GM20431 (cell line): ENCODE measurements around the gene CACTIN.
"Not testable (repeated sequence)": the region's sequence is repeated elsewhere in the genome, so short reads cannot be mapped to it uniquely, and the experiment has no call there.

ENCODE experiments used
- in situ Hi-C: fragments of 300-500 bp; cut with MseI, MboI; formaldehyde crosslinking; loops from one replicate; pipeline ENCODE4 v1.15.0; 2020; ENCODE audit warnings: low sequenced_read_pairs; ENCODE audit not compliant: unreplicated experiment

Gene CACTIN

GRCh38 chr19:3601021-3601420 is 25.6 kb downstream of the CACTIN start:
- in situ Hi-C loops = no loop called here

DNA sequence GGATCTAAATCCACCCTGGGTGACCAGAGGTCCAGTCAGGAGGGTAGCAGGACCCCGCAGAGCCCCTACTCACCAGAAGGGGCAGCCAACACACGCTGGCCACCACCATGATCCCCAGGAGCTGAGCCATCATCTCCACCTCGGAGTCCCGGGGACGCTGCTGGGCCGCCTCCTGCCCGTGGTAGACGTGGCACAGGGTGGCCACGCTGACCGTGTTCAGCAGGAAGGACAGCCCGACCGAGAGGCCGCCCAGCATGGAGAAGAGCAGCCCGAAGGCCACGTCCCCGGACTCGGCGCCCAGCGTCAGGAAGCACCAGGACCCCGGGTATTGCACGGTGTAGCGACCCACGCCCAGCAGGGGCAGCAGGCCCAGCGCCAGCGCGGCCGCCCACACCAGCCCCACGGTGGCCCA is 26.8 kb downstream of the CACTIN start:
- in situ Hi-C loops = no loop called here

DNA sequence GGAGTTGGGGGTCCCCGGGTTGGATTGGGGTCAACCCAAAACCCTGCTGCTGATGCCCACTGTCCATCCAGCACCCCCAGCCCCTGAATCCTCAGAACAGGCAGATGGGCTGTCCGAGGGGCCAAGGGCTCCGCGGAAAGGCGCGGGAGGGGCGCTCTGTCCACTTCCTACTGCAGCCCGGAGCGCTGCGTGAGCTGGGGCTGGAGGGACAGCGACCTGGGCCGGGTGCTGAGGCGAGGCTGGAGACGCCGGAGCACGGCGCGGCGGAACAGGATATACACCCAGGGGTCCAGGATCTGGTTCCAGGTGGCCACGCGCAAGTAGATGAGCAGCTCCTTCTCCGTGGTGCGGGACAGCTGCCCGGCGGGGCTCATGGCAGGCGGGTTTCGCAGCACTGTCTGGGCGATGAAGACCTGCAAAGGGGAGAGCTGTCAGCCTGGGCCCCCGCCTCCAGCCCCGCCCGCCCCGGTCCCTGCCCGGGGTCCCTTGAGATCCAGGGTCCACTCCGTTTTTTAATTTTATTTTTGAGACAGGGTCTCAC is 31.0 kb downstream of the CACTIN start:
- in situ Hi-C loops = no loop called here

GRCh38 chr19:3593156-3593555 is 33.4 kb downstream of the CACTIN start:
- in situ Hi-C loops = no loop called here

DNA sequence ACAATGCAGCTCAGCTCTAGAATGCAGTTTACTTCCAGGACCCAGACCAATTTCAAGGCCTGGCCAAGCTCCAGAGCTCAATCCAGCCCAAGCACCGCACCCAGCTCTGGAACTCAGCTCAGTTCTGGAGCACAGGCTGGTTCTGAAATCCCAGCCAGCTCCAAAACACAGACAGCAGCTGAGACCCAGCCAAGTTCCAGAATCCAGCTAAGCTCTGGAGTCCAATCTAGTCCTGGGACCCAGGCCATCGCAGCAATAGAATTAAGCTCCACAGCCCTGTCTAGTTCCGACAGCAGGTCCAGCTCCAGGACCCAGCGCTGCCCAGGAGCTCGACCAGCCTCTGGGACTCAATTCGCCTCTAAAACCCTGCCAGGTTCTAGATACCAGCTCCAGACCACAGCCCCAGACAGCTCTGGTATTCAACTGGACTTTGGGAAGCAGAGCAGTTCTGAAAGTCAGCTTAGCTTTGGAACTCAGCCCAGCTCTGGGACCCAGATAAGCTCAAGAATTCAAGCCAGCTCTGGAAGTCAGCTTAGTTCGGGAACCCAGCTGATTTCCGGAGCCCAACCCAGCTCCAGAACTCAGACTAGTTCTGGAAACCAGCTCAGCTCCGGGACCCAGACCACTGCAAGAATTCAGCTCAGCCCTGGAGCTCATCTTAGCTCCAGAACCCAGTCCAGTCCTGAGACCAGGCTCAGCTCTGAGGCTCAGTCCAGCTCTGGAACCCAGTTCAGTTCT is 34.5 kb downstream of the CACTIN start:
- in situ Hi-C loops = no loop called here

GRCh38 chr19:3590991-3591659 is 35.5 kb downstream of the CACTIN start:
- in situ Hi-C loops = no loop called here

DNA sequence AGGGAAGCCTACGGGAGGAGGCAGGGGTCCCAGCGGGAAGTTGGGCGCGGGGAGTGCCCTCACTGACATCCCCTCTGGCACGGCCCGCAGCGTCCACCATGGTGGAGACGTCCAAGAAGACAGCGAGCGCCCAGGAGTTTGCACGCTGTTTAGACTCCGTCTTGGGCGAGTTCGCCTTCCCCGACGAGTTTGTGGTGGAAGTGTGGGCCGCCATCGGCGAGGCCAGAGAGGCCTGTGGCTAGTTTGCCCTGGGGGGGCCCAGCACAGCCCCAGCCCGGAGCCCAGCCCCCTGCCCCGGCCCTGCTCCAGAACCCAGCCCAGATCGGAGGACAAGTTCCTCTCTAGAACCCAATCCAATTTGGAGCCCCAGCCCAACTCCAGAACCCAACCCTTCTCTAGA is 36.6 kb downstream of the CACTIN start:
- in situ Hi-C loops = no loop called here

DNA sequence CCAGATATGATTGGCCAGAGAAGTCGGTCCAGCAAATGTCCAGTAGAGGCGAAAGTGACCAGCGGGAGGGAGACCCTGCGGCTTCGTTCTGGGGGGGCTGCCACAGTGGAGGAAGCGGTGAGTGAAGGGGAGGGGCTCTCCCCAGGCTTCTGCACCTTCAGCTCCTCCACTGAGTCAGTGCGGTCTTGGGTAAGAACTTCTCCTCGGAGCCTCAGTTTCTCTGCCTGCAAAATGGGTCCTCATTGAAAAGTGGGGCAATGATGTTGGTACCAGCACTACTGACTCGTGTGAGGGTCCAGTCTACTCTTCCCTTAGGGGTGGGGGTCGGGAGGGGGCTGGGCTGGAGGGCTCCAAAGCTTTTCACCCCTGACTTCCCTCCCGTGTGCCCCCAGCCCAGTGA is 37.2 kb downstream of the CACTIN start:
- in situ Hi-C loops = no loop called here

- in situ Hi-C loops = no loop called here
These were observed 39.8 kb downstream of the CACTIN start for GRCh38 chr19:3586707-3587346.

DNA sequence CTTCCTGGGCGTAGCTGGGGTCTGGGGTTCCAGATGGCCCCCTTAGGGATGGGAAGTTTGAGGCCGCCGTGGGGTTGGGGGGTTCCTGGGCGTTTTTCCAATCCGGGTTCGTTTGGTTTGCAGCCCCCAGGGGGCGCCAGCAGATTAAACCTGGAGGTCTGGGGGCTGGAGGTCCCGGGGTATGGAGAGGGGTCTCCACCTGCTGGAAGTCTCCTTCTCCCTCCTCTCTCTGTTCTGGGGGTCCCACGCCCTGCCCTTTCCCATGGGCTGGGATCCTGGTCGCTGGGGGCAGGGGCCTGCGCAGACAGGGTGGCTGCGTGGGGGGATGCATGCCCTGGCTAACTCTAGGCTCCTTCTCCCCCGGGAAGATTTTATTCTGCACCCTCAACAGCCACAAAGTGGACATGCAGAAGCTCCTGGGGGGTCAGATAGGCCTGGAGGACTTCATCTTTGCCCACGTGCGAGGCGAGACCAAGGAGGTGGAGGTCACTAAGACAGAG is 40.4 kb downstream of the CACTIN start:
- in situ Hi-C loops = no loop called here

DNA sequence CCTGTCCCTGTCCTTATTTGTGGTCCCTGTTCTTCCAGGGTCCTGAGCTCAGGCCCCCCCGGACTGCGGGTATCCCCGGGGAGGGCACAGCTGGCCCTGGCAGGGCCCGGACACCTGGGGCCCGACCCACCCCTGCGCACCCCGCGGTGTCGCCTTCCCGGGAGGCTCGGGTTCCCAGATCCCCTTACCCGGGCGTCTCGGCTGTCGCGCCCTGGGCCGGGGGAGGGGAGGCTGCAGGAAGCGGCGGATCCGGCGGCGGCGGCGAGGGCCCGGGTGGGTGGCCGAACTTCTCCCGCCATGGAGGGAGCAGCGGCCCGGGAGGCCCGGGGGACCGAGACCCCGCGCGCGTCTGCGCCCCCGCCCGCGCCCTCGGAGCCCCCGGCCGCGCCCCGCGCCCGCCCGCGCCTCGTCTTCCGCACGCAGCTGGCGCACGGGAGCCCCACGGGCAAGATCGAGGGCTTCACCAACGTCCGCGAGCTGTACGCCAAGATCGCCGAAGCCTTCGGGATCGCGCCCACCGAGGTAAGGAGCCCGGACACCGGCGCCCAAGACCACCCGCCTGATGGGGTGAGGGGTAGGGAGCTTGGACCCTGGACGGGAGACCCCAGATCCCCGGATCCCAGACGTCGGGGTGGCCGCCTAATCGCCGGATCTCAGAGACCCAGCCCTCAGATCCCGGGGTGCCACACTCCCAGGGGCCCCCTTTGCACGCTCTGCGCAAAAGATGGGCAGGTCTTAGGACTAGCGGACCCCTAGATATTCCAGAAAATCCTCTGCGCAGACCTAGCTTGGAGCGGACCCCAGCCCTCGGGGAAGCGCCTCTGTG is 41.1 kb downstream of the CACTIN start, which contains the start of gene GIPC3:
Gene GIPC3 (plus strand): TSS at position 178 of the 826 bp plus-strand sequence. CDS start 120 bp downstream, at position 298.
- in situ Hi-C loops = no loop called here

DNA sequence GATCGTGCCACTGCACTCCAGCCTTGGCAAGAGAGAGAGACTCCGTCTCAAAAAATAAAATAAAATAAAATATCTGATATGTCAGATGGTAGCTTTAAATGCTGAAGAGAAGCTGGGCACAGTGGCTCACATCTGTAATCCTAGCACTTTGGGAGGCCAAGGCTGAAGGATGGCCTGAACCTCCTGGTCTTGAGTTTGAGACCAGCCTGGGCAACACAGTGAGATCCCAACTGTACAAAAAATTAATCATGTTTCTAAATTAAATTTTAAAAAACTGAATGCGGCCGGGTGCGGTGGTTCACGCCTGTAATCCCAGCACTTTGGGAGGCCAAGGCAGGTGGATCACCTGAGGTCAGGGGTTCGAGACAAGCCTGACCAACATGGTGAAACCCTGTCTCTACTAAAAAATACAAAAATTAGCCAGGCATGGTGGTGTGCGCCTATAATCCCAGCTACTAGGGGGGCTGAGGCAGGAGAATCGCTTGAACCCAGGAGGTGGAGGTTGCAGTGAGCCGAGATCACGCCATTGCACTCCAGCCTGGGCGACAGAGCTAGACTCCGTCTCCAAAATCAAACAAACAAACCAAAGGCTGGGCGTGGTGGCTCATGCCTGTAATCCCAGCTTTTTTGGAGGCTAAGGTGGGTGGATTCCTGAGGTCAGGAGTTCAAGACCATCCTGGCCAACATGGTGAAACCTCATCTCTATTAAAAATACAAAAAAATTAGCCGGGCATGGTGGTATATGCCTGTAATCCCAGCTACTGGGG is 42.4 kb downstream of the CACTIN start:
- in situ Hi-C loops = not testable (repeated sequence)

DNA sequence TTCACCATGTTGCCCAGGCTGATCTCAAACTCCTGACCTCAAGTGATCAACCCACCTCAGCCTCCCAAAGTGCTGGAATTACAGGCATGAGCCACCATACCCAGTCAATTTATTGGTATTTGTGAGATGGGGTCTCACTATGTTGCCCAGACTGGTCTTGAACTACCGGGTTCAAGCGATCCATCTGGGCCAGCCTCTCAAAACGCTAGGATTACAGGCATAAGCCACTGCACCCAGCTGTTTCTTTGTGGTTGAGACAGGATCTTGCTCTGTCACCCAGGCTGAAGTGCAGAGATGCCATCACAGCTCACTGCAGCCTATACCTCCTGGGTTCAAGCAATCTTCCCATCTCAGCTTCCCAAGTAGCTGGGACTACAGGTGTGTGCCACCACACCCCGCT is 44.8 kb downstream of the CACTIN start:
- in situ Hi-C loops = not testable (repeated sequence)

DNA sequence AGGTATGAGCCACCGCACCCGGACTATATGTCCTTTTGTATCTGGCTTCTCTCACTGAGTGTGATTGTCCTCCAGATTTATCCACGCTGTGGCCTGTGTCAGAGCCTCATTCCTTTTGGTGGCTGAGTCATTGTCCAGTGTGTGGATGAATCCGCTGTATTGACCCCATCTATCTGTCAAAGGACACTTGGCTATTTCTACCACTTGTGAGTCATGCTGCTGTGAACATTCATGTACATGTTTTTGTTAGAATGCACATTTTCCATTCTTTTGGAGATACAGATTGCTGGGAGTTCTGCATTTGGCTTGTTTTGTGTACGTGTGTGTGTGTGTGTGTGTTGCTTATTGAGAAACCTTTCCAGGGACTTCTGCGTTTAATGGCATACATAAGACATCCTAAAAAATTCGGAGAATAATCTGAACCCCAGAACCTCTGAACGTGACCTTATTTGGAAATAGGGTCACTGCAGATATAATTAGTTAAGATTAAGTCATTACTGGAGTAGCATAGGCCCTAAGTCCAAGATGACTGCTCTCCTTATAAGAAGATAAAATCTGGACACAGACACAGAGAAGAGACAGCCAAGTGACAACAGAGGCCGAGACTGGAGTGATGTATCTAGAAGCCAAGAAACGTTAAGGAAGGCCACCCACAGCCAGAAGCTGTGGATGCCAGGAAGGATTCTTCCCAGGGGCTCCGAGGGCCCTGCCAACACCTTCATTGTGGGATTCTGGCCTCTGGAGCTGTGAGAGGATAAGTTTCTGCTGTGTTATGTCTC is 46.2 kb downstream of the CACTIN start:
- in situ Hi-C loops = no loop called here

DNA sequence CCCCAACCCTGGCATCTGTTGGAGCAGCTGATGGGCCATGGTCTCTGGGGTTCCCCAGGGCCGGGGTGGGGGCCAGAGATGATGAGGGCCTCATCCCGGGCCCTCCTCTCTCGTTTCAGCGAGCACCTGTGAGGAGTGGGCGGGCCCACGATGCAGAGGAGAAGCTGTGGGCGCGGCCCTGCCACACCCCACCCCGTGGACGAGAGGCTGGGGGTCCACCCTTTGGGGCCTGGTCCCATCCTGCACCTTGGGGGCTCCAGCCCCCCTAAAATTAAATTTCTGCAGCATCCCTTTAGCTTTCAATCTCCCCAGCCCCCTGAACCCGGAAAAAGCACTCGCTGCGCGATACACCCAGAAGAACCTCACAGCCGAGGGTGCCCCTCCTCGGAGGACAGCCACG is 48.2 kb downstream of the CACTIN start:
- in situ Hi-C loops = no loop called here

DNA sequence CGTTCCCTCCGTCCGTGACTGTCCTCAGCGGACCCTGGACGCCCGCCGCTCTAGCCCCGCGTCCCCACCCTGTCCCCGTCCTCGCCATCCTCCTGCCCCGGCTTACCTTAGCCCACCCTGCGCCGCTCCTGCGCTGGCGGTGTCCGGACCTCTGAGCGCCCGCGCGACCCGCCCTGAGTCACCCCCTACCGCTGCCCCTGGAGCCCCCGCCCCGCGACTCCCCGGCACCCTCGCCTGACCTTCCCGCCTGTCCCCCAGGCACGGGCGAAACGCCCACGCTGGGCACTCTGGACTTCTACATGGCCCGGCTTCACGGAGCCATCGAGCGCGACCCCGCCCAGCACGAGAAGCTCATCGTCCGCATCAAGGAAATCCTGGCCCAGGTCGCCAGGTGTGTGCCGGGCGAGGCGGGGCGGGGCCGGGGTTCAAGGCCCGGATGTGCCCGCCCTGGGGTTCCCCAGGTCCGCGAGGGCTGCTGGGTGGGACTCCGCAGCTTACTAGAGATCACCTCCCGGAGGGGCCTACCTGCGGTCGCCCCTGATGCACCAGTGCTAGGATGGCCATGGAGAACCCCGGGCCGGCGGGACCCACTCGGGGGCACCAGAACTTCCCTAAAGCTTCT is 48.8 kb downstream of the CACTIN start:
- in situ Hi-C loops = no loop called here

GRCh38 chr19:3576696-3577443 is 49.7 kb downstream of the CACTIN start:
- in situ Hi-C loops = no loop called here
